Lower lobe of right lung (tissue), 2 donors: Measurements from ENCODE around the gene LGI4. TPM values are rescaled to one million over a fixed set of nuclear protein-coding genes. Genes with fewer than 3 reads are reported as not detected.
A peak's percentile ranks its signal among the peaks of the same experiment; 100 is the strongest.

Experiments used
- ATAC-seq, 2 donors: fragments of 200-7000 bp; cut with Tn5 transposase; one replicate each; pipeline ENCODE4 v1.9.1; 2020 to 2022; ENCODE audit warnings: mild to moderate bottlenecking in 2 of 2, moderate library complexity in 2 of 2
- DNase-seq: peaks from one replicate; pipeline ENCODE4 v3.0.0-alpha.2; 2020
- H3K27ac ChIP-seq: fragments of 200-600 bp; one replicate; pipeline ENCODE4 v1.8.0; 2022
- H3K27me3 ChIP-seq: fragments of 200-600 bp; one replicate; pipeline ENCODE4 v1.8.0; 2022; ENCODE audit warnings: low read depth
- H3K36me3 ChIP-seq: fragments of 200-600 bp; one replicate; pipeline ENCODE4 v1.8.0; 2022; ENCODE audit warnings: mild to moderate bottlenecking
- H3K4me1 ChIP-seq: fragments of 200-600 bp; one replicate; pipeline ENCODE4 v1.8.0; 2022
- H3K4me3 ChIP-seq: fragments of 200-600 bp; one replicate; pipeline ENCODE4 v1.8.0; 2022; ENCODE audit warnings: mild to moderate bottlenecking
- H3K9me3 ChIP-seq: fragments of 200-600 bp; one replicate; pipeline ENCODE4 v1.8.0; 2022
- intact Hi-C: fragments of 100-400 bp; cut with DNase I; formaldehyde crosslinking; loops from one replicate; pipeline ENCODE4 v1.11.0; 2022
- total RNA-seq: library from RNA; stranded (reverse); fragmentation: NEBNext Ultra II Directional; extraction: Animal tissue kit (Norgen Biotek cat#: 25700); gene quantifications from one replicate; pipeline ENCODE4 v1.2.1, GENCODE V29; 2021
- TF ChIP-seq, protein P1 (sequence below): fragments of 200-600 bp; IDR thresholded peaks from one replicate; pipeline ENCODE4 v1.8.0; 2022; ENCODE audit warnings: antibody characterized with exemption, mild to moderate bottlenecking
- donor health status: DM: no; HTN: yes; CAD: no; lungs with severe emphysema.

LGI4 gene
- total RNA-seq, 1 donor from 2014 or later, result 6.3 TPM

DNA sequence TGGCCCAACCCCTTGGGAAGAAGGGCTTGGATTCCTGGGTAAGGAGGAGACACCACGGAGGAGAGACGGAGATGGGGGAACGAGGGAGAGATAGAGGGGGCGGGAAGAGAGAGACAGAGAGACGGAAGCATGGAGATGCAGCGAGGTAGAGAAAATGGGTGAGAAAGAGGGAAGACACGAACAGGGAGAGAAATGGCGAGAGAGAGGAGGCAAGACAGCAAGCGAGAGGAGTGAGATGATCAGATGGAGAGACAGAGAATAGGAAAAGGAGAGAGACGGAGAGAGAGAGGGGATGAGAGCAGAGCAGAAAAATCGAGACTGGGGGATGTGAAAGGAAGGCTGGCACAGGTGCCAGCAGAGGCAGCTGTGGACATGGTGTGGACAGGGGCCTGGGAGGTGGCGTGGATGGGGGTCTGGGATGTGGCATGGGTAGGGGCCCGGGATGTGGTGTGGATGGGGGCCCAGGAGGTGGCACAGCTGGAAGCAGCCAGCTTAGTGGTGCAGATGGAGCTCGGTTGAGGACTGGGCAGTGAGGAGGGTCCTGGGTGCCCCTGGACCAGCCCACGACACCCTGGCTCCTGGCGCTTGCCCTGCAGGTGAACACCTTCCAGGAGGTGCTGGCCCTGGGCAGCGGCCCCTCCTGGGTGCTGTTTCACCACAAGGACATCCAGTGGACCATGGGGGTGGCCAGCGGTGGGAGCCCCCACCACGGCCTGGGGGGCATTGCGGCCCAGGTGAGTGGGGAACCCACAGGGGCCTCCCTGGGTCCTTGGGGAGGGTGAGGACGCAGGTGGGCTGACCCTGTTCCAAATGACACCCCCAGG is 59.4 kb downstream of the LGI4 start:
- DNase-seq (peak; percentile 44), ATAC-seq (peak in 1 of 2 donors; percentile 20)
- Histone ChIP-seq H3K4me1 (no peaks in the 10 kb centered on the region), H3K27ac (no peak overlapping the region), H3K36me3 (no peaks in the 10 kb centered on the region), H3K4me3 (no peak overlapping the region), H3K27me3 (no peaks in the 10 kb centered on the region), H3K9me3 (peaks cover 2% of the 10 kb centered on the region)
- intact Hi-C loops, result no loop called here
- TF ChIP-seq, protein P1, sequence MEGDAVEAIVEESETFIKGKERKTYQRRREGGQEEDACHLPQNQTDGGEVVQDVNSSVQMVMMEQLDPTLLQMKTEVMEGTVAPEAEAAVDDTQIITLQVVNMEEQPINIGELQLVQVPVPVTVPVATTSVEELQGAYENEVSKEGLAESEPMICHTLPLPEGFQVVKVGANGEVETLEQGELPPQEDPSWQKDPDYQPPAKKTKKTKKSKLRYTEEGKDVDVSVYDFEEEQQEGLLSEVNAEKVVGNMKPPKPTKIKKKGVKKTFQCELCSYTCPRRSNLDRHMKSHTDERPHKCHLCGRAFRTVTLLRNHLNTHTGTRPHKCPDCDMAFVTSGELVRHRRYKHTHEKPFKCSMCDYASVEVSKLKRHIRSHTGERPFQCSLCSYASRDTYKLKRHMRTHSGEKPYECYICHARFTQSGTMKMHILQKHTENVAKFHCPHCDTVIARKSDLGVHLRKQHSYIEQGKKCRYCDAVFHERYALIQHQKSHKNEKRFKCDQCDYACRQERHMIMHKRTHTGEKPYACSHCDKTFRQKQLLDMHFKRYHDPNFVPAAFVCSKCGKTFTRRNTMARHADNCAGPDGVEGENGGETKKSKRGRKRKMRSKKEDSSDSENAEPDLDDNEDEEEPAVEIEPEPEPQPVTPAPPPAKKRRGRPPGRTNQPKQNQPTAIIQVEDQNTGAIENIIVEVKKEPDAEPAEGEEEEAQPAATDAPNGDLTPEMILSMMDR, result no peak

Other genes with a start within 250 kb of the LGI4 start
- gene ZNF30, start 208.2 kb downstream of the LGI4 start, total RNA-seq, result 3.5 TPM
- gene ZNF792, start 170.8 kb downstream of the LGI4 start, total RNA-seq, result 12.1 TPM
- gene GRAMD1A, start 134.7 kb downstream of the LGI4 start, total RNA-seq, result 90.7 TPM
- gene SCN1B, start 104.6 kb downstream of the LGI4 start, total RNA-seq, result 9.8 TPM
- 28.1 TPM for gene HPN, start 93.3 kb downstream of the LGI4 start, total RNA-seq
- 135 TPM for gene FXYD3, start 19.2 kb downstream of the LGI4 start, total RNA-seq
- gene FXYD1, start 3.8 kb upstream of the LGI4 start, total RNA-seq, result 49.7 TPM
- not detected for gene FXYD7, start 8.2 kb upstream of the LGI4 start, total RNA-seq
- gene FXYD5, start 19.7 kb upstream of the LGI4 start, total RNA-seq, result 152 TPM
- gene FAM187B, start 93.7 kb upstream of the LGI4 start, total RNA-seq, result 0.41 TPM
- 74.1 TPM for gene LSR, start 113.9 kb upstream of the LGI4 start, total RNA-seq
- gene USF2, start 133.9 kb upstream of the LGI4 start, total RNA-seq, result 171 TPM
- gene HAMP, start 147.5 kb upstream of the LGI4 start, total RNA-seq, result not detected
- gene MAG, start 157.1 kb upstream of the LGI4 start, total RNA-seq, result not detected
- gene CD22, start 194.1 kb upstream of the LGI4 start, total RNA-seq, result 19.1 TPM
- gene FFAR1, start 212.8 kb upstream of the LGI4 start, total RNA-seq, result not detected
- gene FFAR3, start 223.4 kb upstream of the LGI4 start, total RNA-seq, result not detected
- gene GPR42, start 236.0 kb upstream of the LGI4 start, total RNA-seq, result not detected